Left renal cortex interstitium (tissue), 4 donors: ENCODE measurements around the gene RELA. TPM values are rescaled to one million over a fixed set of nuclear protein-coding genes. Genes with fewer than 3 reads are reported as not detected.
A peak's percentile ranks its signal among the peaks of the same experiment; 100 is the strongest.

ENCODE experiments used
- DNase-seq, 4 donors: peaks; one replicate each; pipeline ENCODE4 v3.0.0-alpha.2; 2013; ENCODE audit warnings: low read depth in 4 of 4, low spot score in 2 of 4, missing footprints in 1 of 4
- polyA plus RNA-seq, 4 donors: library from polyadenylated mRNA; unstranded; fragments of 120-200 nt; gene quantifications; one replicate each; pipeline ENCODE4 v1.2.1, GENCODE V29; 2013; ENCODE audit not compliant: insufficient read length in 4 of 4

The RELA gene
- polyA plus RNA-seq, 4 donors, result 45.0 to 63.4 (median 56.9) TPM

- DNase-seq, result no peak
Measured at GRCh38 chr11:65616575-65617001, 46.1 kb downstream of the RELA start.

- DNase-seq, result no peak
Measured at GRCh38 chr11:65615950-65616574, 46.7 kb downstream of the RELA start.

- DNase-seq, result peak; percentile 100
Measured at GRCh38 chr11:65615229-65615949, 47.3 kb downstream of the RELA start, which contains the start of gene PCNX3. TSS of gene PCNX3 (plus strand) at chr11:65615776. CDS start at chr11:65616312, 536 bp downstream.

GRCh38 chr11:65613091-65613928 lies 49.4 kb downstream of the RELA start:
- DNase-seq, result no peak

GRCh38 chr11:65612691-65613090 lies 50.0 kb downstream of the RELA start:
- DNase-seq, result no peak

- no peak for DNase-seq
Measured at GRCh38 chr11:65611758-65612603, 50.7 kb downstream of the RELA start.

GRCh38 chr11:65611028-65611757 lies 51.5 kb downstream of the RELA start:
- DNase-seq, result no peak

GRCh38 chr11:65610404-65610803 lies 52.3 kb downstream of the RELA start:
- no peak for DNase-seq

- no peak for DNase-seq
Measured at GRCh38 chr11:65609665-65610064, 53.1 kb downstream of the RELA start.

- DNase-seq, result no peak
Measured at GRCh38 chr11:65609229-65609628, 53.5 kb downstream of the RELA start.

GRCh38 chr11:65607614-65608426 lies 54.9 kb downstream of the RELA start:
- DNase-seq, result no peak

- peak; percentile 77 to 94 (median 88) for DNase-seq
Measured at GRCh38 chr11:65606876-65607613, 55.7 kb downstream of the RELA start.

GRCh38 chr11:65604258-65604657 lies 58.5 kb downstream of the RELA start:
- no peak for DNase-seq

Other genes starting within 250 kb of the RELA start
- gene NEAT1, start 240.1 kb downstream of the RELA start, polyA plus RNA-seq, result 100 to 1,000 TPM in 3 of 4 donors, 10 to 100 TPM in 1; 71.3 to 336 (median 211) TPM
- gene MALAT1, start 163.9 kb downstream of the RELA start, polyA plus RNA-seq, result 1,000 to 10,000 TPM in 2 of 4 donors, 100 to 1,000 TPM in 2; 299 to 1,150 (median 876) TPM
- 10 to 100 TPM; 63.1 to 86.0 (median 75.2) TPM for gene SCYL1, start 137.8 kb downstream of the RELA start, polyA plus RNA-seq
- gene LTBP3, start 104.6 kb downstream of the RELA start, polyA plus RNA-seq, result 100 to 1,000 TPM in 3 of 4 donors, 10 to 100 TPM in 1; 93.0 to 182 (median 140) TPM
- gene ZNRD2, start 92.4 kb downstream of the RELA start, polyA plus RNA-seq, result 10 to 100 TPM; 45.3 to 69.4 (median 59.0) TPM
- gene FAM89B, start 90.4 kb downstream of the RELA start, polyA plus RNA-seq, result 10 to 100 TPM; 20.1 to 41.3 (median 29.2) TPM
- 10 to 100 TPM in 3 of 4 donors, 1 to 10 TPM in 1; 9.4 to 23.3 (median 16.2) TPM for gene EHBP1L1, start 86.9 kb downstream of the RELA start, polyA plus RNA-seq
- under 1 TPM in 3 of 4 donors, not detected in 1; 0.14 to 0.34 (median 0.21) TPM for gene KCNK7, start 67.1 kb downstream of the RELA start, polyA plus RNA-seq
- 10 to 100 TPM; 35.2 to 54.0 (median 45.5) TPM for gene MAP3K11, start 48.7 kb downstream of the RELA start, polyA plus RNA-seq
- gene PCNX3, start 47.1 kb downstream of the RELA start, polyA plus RNA-seq, result 10 to 100 TPM; 22.4 to 43.0 (median 34.9) TPM
- gene SIPA1, start 24.8 kb downstream of the RELA start, polyA plus RNA-seq, result 10 to 100 TPM; 23.2 to 46.3 (median 31.4) TPM
- gene KAT5, start 49.3 kb upstream of the RELA start, polyA plus RNA-seq, result 10 to 100 TPM; 68.5 to 80.9 (median 80.1) TPM
- gene RNASEH2C, start 57.9 kb upstream of the RELA start, polyA plus RNA-seq, result 10 to 100 TPM; 31.9 to 62.5 (median 53.3) TPM
- gene AP5B1, start 118.1 kb upstream of the RELA start, polyA plus RNA-seq, result 10 to 100 TPM in 1 of 4 donors, 1 to 10 TPM in 3; 6.0 to 11.8 (median 8.5) TPM
- 10 to 100 TPM in 3 of 4 donors, 1 to 10 TPM in 1; 9.2 to 16.6 (median 13.4) TPM for gene OVOL1, start 124.1 kb upstream of the RELA start, polyA plus RNA-seq
- 1 to 10 TPM; 1.4 to 4.9 (median 2.5) TPM for gene SNX32, start 171.0 kb upstream of the RELA start, polyA plus RNA-seq
- 100 to 1,000 TPM; 733 to 901 (median 785) TPM for gene CFL1, start 195.3 kb upstream of the RELA start, polyA plus RNA-seq
- gene MUS81, start 197.5 kb upstream of the RELA start, polyA plus RNA-seq, result 10 to 100 TPM; 41.7 to 67.3 (median 55.7) TPM
- 100 to 1,000 TPM in 3 of 4 donors, 10 to 100 TPM in 1; 96.5 to 170 (median 123) TPM for gene EFEMP2, start 209.9 kb upstream of the RELA start, polyA plus RNA-seq
- 1 to 10 TPM in 3 of 4 donors, under 1 TPM in 1; 0.77 to 1.6 (median 1.3) TPM for gene CTSW, start 216.9 kb upstream of the RELA start, polyA plus RNA-seq
- 100 to 1,000 TPM in 1 of 4 donors, 10 to 100 TPM in 3; 91.1 to 106 (median 96.7) TPM for gene FIBP, start 225.6 kb upstream of the RELA start, polyA plus RNA-seq
- gene CCDC85B, start 227.8 kb upstream of the RELA start, polyA plus RNA-seq, result 10 to 100 TPM in 2 of 4 donors, 1 to 10 TPM in 2; 7.6 to 19.9 (median 11.7) TPM
- under 1 TPM; 0.11 to 0.30 (median 0.18) TPM for gene FOSL1, start 237.5 kb upstream of the RELA start, polyA plus RNA-seq